ENCODE measurements around the gene SPDYE17.
"Not testable (repeated sequence)": the region's sequence is repeated elsewhere in the genome, so short reads cannot be mapped to it uniquely, and the experiment has no call there.

SPDYE17 gene

DNA sequence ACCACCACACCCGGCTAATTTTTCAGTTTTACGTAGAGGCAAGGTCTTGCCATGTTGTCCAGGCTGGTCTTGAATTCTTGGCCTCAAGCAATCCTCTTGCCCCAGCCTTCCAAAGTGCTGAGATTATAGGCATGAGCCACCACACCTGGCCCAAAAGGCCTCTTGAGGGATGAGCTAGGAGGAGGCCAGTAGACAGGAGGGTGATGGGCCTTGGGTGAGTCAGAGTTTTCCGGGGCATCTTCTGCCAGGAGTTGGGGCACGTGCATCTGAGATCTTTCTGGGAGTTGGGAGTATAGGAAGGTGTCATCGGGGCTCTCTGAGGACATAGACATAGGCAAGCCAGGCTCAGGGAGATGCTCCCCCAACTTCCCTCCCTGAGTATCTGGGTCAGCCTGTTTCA, 48.8 kb downstream of the SPDYE17 start:
- DNase-seq (ENCODE audit: low read depth); H3K4me3 ChIP-seq (ENCODE audit: control insufficient read depth, low read depth, low read length): not testable (repeated sequence)

DNA sequence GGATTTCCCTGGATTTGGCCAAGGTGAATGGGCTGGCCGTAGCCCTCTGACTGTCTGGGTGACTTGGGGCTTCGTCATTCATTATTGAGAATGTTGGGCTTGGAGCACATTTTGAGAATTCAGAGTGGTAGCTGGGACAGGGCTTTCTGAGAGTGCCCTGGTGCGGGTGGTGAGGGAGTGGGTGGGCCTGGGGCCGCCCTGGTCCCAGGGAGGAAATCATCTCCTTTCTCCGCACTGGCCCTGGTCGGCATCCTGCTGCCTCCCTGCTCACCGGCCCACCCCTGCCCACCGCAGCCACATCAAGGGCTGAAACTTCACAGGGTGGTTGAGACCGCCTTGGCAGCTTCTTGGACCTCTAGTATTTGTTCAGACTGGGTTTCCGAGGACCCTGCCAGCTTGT, 49.7 kb downstream of the SPDYE17 start:
- not testable (repeated sequence) for H3K4me3 ChIP-seq (ENCODE audit: control insufficient read depth, low read depth, low read length); DNase-seq (ENCODE audit: low read depth)

DNA sequence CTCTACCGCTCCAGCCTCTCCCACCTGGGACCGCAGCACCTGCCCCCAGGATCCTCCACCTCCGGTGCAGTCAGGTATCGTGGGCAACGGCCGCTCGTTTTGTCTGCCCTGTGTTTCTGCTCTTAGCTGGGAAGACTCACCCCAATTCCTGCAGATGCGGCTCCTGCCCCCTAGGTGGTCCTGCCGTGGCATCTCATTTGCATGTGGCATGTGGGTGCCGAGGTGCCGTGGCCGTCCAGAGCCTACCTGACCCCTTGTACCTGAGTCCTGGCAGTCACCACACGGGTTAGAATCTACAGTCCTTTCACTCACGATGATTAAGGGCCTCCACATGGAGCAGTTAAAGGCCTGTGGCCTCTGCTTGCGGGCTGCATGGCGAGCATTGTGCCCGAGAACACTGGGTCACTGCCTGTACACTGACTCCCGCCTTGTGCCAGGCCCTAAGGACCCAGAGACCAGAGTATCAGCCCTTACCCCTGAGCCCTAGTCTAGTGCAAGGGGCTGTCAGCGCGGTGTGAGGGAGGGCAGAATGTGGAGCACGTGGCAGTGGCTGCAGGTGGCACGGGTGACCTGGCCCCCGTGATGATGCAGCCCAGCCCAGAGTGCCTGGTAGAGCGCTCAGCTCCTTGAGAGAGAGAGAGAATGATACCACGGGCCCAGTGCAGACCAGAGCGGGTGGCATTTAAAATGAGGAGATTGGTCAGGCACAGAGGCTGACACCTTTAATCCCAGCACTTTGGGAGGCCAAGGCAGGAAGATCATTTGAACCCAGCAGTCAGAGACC, 50.8 kb downstream of the SPDYE17 start:
- H3K4me3 ChIP-seq (ENCODE audit: control insufficient read depth, low read depth, low read length); DNase-seq (ENCODE audit: low read depth): not testable (repeated sequence)

- H3K4me3 ChIP-seq (ENCODE audit: control insufficient read depth, low read depth, low read length); DNase-seq (ENCODE audit: low read depth): not testable (repeated sequence)
These were observed 51.6 kb downstream of the SPDYE17 start for GRCh38 chr7:76980576-76980975.

- DNase-seq (ENCODE audit: low read depth); H3K4me3 ChIP-seq (ENCODE audit: control insufficient read depth, low read depth, low read length): not testable (repeated sequence)
These were observed 54.3 kb downstream of the SPDYE17 start for GRCh38 chr7:76977761-76978367.

- not testable (repeated sequence) for DNase-seq (ENCODE audit: low read depth); H3K4me3 ChIP-seq (ENCODE audit: control insufficient read depth, low read depth, low read length)
These were observed 57.2 kb downstream of the SPDYE17 start for GRCh38 chr7:76974793-76975579.

GRCh38 chr7:76974336-76974735, 57.8 kb downstream of the SPDYE17 start:
- not testable (repeated sequence) for H3K4me3 ChIP-seq (ENCODE audit: control insufficient read depth, low read depth, low read length); DNase-seq (ENCODE audit: low read depth)

GRCh38 chr7:76972391-76972790, 59.8 kb downstream of the SPDYE17 start:
- not testable (repeated sequence) for H3K4me3 ChIP-seq (ENCODE audit: control insufficient read depth, low read depth, low read length); DNase-seq (ENCODE audit: low read depth)

All from AG09309 (cell line).